ENCODE measurements around the gene FRMD5. TPM values are rescaled to one million over a fixed set of nuclear protein-coding genes. Genes with fewer than 3 reads are reported as not detected.
"Not testable (repeated sequence)": the region's sequence is repeated elsewhere in the genome, so short reads cannot be mapped to it uniquely, and the experiment has no call there.

FRMD5 gene
- polyA plus RNA-seq, 1 experiment: 5.2 TPM

- no peak for TF ChIP-seq CTCF (IDR thresholded peaks at IDR 0.05; ENCODE audit: low read depth, low read length)
- H3K27ac ChIP-seq (ENCODE audit: low read depth, low read length): no peak overlapping the region
- H3K4me3 ChIP-seq (ENCODE audit: low read depth, low read length): no peak overlapping the region
- no peaks in the 10 kb centered on the region for H3K27me3 ChIP-seq (ENCODE audit: control insufficient read depth, insufficient read depth, low read length)
- POLR2A ChIA-PET: no interaction called here
- DNase-seq (ENCODE audit: low read depth, low spot score): no peak
- CTCF ChIA-PET: interaction anchor here (3.0 kb wide), 1 partner anchor 13 kb away, joined by 9 read pairs; no protein-coding TSS in a partner anchor
- no peaks in the 10 kb centered on the region for H3K9me3 ChIP-seq (ENCODE audit: control insufficient read depth, insufficient read depth, low read length)
These were observed 335.5 kb downstream of the FRMD5 start for GRCh38 chr15:43859546-43859945.

GRCh38 chr15:43854801-43855200 lies 340.3 kb downstream of the FRMD5 start:
- Histone ChIP-seq H3K4me3 (ENCODE audit: low read depth, low read length) (no peak overlapping the region), H3K27ac (ENCODE audit: low read depth, low read length) (no peak overlapping the region), H3K27me3 (ENCODE audit: control insufficient read depth, insufficient read depth, low read length) (no peaks in the 10 kb centered on the region), H3K9me3 (ENCODE audit: control insufficient read depth, insufficient read depth, low read length) (no peaks in the 10 kb centered on the region)
- ChIA-PET POLR2A (no interaction called here), CTCF (no interaction called here)
- no peak for DNase-seq (ENCODE audit: low read depth, low spot score)
- TF ChIP-seq CTCF (IDR thresholded peaks at IDR 0.05; ENCODE audit: low read depth, low read length): no peak

GRCh38 chr15:43852607-43853006 lies 342.5 kb downstream of the FRMD5 start:
- no peaks in the 10 kb centered on the region for H3K27me3 ChIP-seq (ENCODE audit: control insufficient read depth, insufficient read depth, low read length)
- POLR2A ChIA-PET: no interaction called here
- CTCF ChIA-PET: no interaction called here
- no peaks in the 10 kb centered on the region for H3K9me3 ChIP-seq (ENCODE audit: control insufficient read depth, insufficient read depth, low read length)
- no peak for DNase-seq (ENCODE audit: low read depth, low spot score)
- no peak for TF ChIP-seq CTCF (IDR thresholded peaks at IDR 0.05; ENCODE audit: low read depth, low read length)
- no peak overlapping the region for H3K4me3 ChIP-seq (ENCODE audit: low read depth, low read length)
- H3K27ac ChIP-seq (ENCODE audit: low read depth, low read length): no peak overlapping the region

GRCh38 chr15:43851251-43851650 lies 343.8 kb downstream of the FRMD5 start:
- TF ChIP-seq CTCF (IDR thresholded peaks at IDR 0.05; ENCODE audit: low read depth, low read length): no peak
- no peaks in the 10 kb centered on the region for H3K9me3 ChIP-seq (ENCODE audit: control insufficient read depth, insufficient read depth, low read length)
- H3K27me3 ChIP-seq (ENCODE audit: control insufficient read depth, insufficient read depth, low read length): no peaks in the 10 kb centered on the region
- no peak overlapping the region for H3K4me3 ChIP-seq (ENCODE audit: low read depth, low read length)
- DNase-seq (ENCODE audit: low read depth, low spot score): no peak
- ChIA-PET CTCF (interaction anchor here (1.7 kb wide), 1 partner anchor 21 kb away, joined by 6 read pairs; no protein-coding TSS in a partner anchor), POLR2A (no interaction called here)
- no peak overlapping the region for H3K27ac ChIP-seq (ENCODE audit: low read depth, low read length)

- Histone ChIP-seq H3K27ac (ENCODE audit: low read depth, low read length) (no peak overlapping the region), H3K27me3 (ENCODE audit: control insufficient read depth, insufficient read depth, low read length) (no peaks in the 10 kb centered on the region), H3K9me3 (ENCODE audit: control insufficient read depth, insufficient read depth, low read length) (no peaks in the 10 kb centered on the region), H3K4me3 (ENCODE audit: low read depth, low read length) (no peak overlapping the region)
- TF ChIP-seq CTCF (IDR thresholded peaks at IDR 0.05; ENCODE audit: low read depth, low read length): no peak
- CTCF ChIA-PET: no interaction called here
- POLR2A ChIA-PET: no interaction called here
- DNase-seq (ENCODE audit: low read depth, low spot score): no peak
These were observed 349.6 kb downstream of the FRMD5 start for GRCh38 chr15:43845421-43845820.

- not testable (repeated sequence) for H3K27ac ChIP-seq (ENCODE audit: low read depth, low read length); H3K4me3 ChIP-seq (ENCODE audit: low read depth, low read length); DNase-seq (ENCODE audit: low read depth, low spot score); H3K9me3 ChIP-seq (ENCODE audit: control insufficient read depth, insufficient read depth, low read length); H3K27me3 ChIP-seq (ENCODE audit: control insufficient read depth, insufficient read depth, low read length)
- CTCF ChIA-PET: interaction anchor here (0.5 to 0.7 kb wide), 2 partner anchors 38 to 97 kb away, joined by 4 to 5 read pairs; no protein-coding TSS in a partner anchor
- POLR2A ChIA-PET: interaction anchor here (0.7 kb wide), 1 partner anchor 19 kb away, joined by 5 read pairs; no protein-coding TSS in a partner anchor
These were observed 362.6 kb downstream of the FRMD5 start for GRCh38 chr15:43832485-43832884.

- POLR2A ChIA-PET; H3K9me3 ChIP-seq (ENCODE audit: control insufficient read depth, insufficient read depth, low read length); H3K27me3 ChIP-seq (ENCODE audit: control insufficient read depth, insufficient read depth, low read length); DNase-seq (ENCODE audit: low read depth, low spot score); H3K4me3 ChIP-seq (ENCODE audit: low read depth, low read length); H3K27ac ChIP-seq (ENCODE audit: low read depth, low read length): not testable (repeated sequence)
- CTCF ChIA-PET: interaction anchor here (0.5 to 0.7 kb wide), 2 partner anchors 96 to 410 kb away, joined by 4 read pairs; no protein-coding TSS in a partner anchor
These were observed 363.5 kb downstream of the FRMD5 start for GRCh38 chr15:43831519-43832052.

Data from AG04450 (cell line).